HEK293 (cell line): Measurements from ENCODE around the gene CLPSL1.

Source experiments
- IKZF3 ChIP-seq: fragments of 450-650 bp; IDR thresholded peaks from 2 replicates; pipeline ENCODE4 v1.5.0; 2018; ENCODE audit warnings: missing biosample characterization, mild to moderate bottlenecking, missing genetic modification characterization, moderate library complexity
- KLF8 ChIP-seq: fragments of 450-650 bp; formaldehyde crosslinking; IDR thresholded peaks from 2 replicates; pipeline ENCODE4 v1.5.1; 2016; ENCODE audit warnings: missing biosample characterization, missing genetic modification characterization
- PRDM1 ChIP-seq: fragments of 450-650 bp; formaldehyde crosslinking; IDR thresholded peaks from 2 replicates; pipeline ENCODE4; 2016; ENCODE audit warnings: missing biosample characterization, missing genetic modification characterization
- SP2 ChIP-seq: fragments of 450-650 bp; formaldehyde crosslinking; IDR thresholded peaks from 2 replicates; pipeline ENCODE4 v1.5.1; 2016; ENCODE audit warnings: missing biosample characterization, missing genetic modification characterization
- ZBTB17 ChIP-seq: fragments of 450-650 bp; formaldehyde crosslinking; IDR thresholded peaks from 2 replicates; pipeline ENCODE4 v1.5.1; 2016; ENCODE audit warnings: missing biosample characterization, missing genetic modification characterization
- ZBTB20 ChIP-seq: fragments of 450-650 bp; formaldehyde crosslinking; IDR thresholded peaks from 2 replicates; pipeline ENCODE4 v1.5.1; 2016; ENCODE audit warnings: missing biosample characterization, missing genetic modification characterization
- ZFP3 ChIP-seq: fragments of 450-650 bp; formaldehyde crosslinking; IDR thresholded peaks from 2 replicates; pipeline ENCODE4 v1.5.1; 2016; ENCODE audit warnings: low read depth, missing biosample characterization, missing genetic modification characterization
- ZIC2 ChIP-seq: fragments of 450-650 bp; formaldehyde crosslinking; IDR thresholded peaks from 2 replicates; pipeline ENCODE4 v1.5.1; 2016; ENCODE audit warnings: missing biosample characterization, missing genetic modification characterization
- ZNF112 ChIP-seq: fragments of 450-650 bp; formaldehyde crosslinking; IDR thresholded peaks from 2 replicates; pipeline ENCODE4 v1.5.0; 2017; ENCODE audit warnings: missing biosample characterization, missing genetic modification characterization
- ZNF133 ChIP-seq: fragments of 450-650 bp; formaldehyde crosslinking; IDR thresholded peaks from 2 replicates; pipeline ENCODE4 v1.5.1; 2016; ENCODE audit warnings: missing biosample characterization, missing genetic modification characterization
- ZNF175 ChIP-seq: fragments of 450-650 bp; formaldehyde crosslinking; IDR thresholded peaks from 2 replicates; pipeline ENCODE4 v1.5.1; 2016; ENCODE audit warnings: missing biosample characterization, missing genetic modification characterization
- ZNF37A ChIP-seq: fragments of 450-650 bp; IDR thresholded peaks from 2 replicates; pipeline ENCODE4 v1.5.1; 2018; ENCODE audit warnings: missing biosample characterization, missing genetic modification characterization
- ZNF48 ChIP-seq: fragments of 450-650 bp; formaldehyde crosslinking; IDR thresholded peaks from 2 replicates; pipeline ENCODE4 v1.5.1; 2016; ENCODE audit warnings: missing biosample characterization, missing genetic modification characterization
- ZNF544 ChIP-seq: fragments of 450-650 bp; formaldehyde crosslinking; IDR thresholded peaks from 2 replicates; pipeline ENCODE4 v1.5.0; 2017; ENCODE audit warnings: missing biosample characterization, missing genetic modification characterization
- ZNF555 ChIP-seq: fragments of 450-650 bp; formaldehyde crosslinking; conservative IDR thresholded peaks from 2 replicates; pipeline ENCODE4 v1.5.1; 2017; ENCODE audit warnings: missing biosample characterization, mild to moderate bottlenecking, missing genetic modification characterization, inconsistent platforms
- ZNF561 ChIP-seq: fragments of 450-650 bp; IDR thresholded peaks from 2 replicates; pipeline ENCODE4 v1.5.1; 2018; ENCODE audit warnings: missing biosample characterization, missing genetic modification characterization, borderline replicate concordance
- ZNF596 ChIP-seq: fragments of 450-650 bp; IDR thresholded peaks from 2 replicates; pipeline ENCODE4 v1.5.0; 2018; ENCODE audit warnings: missing biosample characterization, mild to moderate bottlenecking, missing genetic modification characterization, moderate library complexity
- ZNF626 ChIP-seq: fragments of 450-650 bp; sonication (Bioruptor Pico); formaldehyde crosslinking; IDR thresholded peaks from 2 replicates; pipeline ENCODE4 v1.5.1; 2018; ENCODE audit warnings: missing biosample characterization, missing genetic modification characterization, inconsistent platforms
- ZNF654 ChIP-seq: fragments of 450-650 bp; formaldehyde crosslinking; IDR thresholded peaks from 2 replicates; pipeline ENCODE4 v1.5.1; 2016; ENCODE audit warnings: low read depth, missing biosample characterization, missing genetic modification characterization
- ZNF660 ChIP-seq: fragments of 450-650 bp; IDR thresholded peaks from 2 replicates; pipeline ENCODE4 v1.5.1; 2018; ENCODE audit warnings: missing biosample characterization, mild to moderate bottlenecking, missing genetic modification characterization
- TF ChIP-seq, protein P1 (sequence below): fragments of 450-650 bp; formaldehyde crosslinking; IDR thresholded peaks from 2 replicates; pipeline ENCODE4 v1.5.1; 2016; ENCODE audit warnings: missing biosample characterization, missing genetic modification characterization
- TF ChIP-seq, protein P2 (sequence below): fragments of 450-650 bp; formaldehyde crosslinking; IDR thresholded peaks from 2 replicates; pipeline ENCODE4 v1.5.1; 2017; ENCODE audit warnings: missing biosample characterization, mild to moderate bottlenecking, missing genetic modification characterization, moderate library complexity
- TF ChIP-seq, protein P3 (sequence below): fragments of 450-650 bp; formaldehyde crosslinking; IDR thresholded peaks from 2 replicates; pipeline ENCODE4 v1.5.1; 2016; ENCODE audit warnings: missing biosample characterization, missing genetic modification characterization
- TF ChIP-seq, protein P4 (sequence below): fragments of 450-650 bp; formaldehyde crosslinking; optimal IDR thresholded peaks from 2 replicates; pipeline ENCODE3; 2016; ENCODE audit warnings: missing biosample characterization, mild to moderate bottlenecking, missing genetic modification characterization
- TF ChIP-seq, protein P5 (sequence below): fragments of 450-650 bp; formaldehyde crosslinking; IDR thresholded peaks from 2 replicates; pipeline ENCODE4 v1.5.1; 2016; ENCODE audit warnings: missing biosample characterization, missing genetic modification characterization
- TF ChIP-seq, protein P6 (sequence below): fragments of 450-650 bp; IDR thresholded peaks from 2 replicates; pipeline ENCODE4 v1.5.1; 2018; ENCODE audit warnings: missing biosample characterization, missing genetic modification characterization
- TF ChIP-seq, protein P7 (sequence below): fragments of 450-650 bp; formaldehyde crosslinking; IDR thresholded peaks from 2 replicates; pipeline ENCODE4 v1.5.1; 2017; ENCODE audit warnings: missing biosample characterization, missing genetic modification characterization
- TF ChIP-seq, protein P8 (sequence below): sonication (generic); formaldehyde crosslinking; IDR thresholded peaks from 2 replicates; pipeline ENCODE4 v1.8.1; 2022; ENCODE audit warnings: mild to moderate bottlenecking, moderate library complexity, missing genetic modification reagents

CLPSL1 gene

DNA sequence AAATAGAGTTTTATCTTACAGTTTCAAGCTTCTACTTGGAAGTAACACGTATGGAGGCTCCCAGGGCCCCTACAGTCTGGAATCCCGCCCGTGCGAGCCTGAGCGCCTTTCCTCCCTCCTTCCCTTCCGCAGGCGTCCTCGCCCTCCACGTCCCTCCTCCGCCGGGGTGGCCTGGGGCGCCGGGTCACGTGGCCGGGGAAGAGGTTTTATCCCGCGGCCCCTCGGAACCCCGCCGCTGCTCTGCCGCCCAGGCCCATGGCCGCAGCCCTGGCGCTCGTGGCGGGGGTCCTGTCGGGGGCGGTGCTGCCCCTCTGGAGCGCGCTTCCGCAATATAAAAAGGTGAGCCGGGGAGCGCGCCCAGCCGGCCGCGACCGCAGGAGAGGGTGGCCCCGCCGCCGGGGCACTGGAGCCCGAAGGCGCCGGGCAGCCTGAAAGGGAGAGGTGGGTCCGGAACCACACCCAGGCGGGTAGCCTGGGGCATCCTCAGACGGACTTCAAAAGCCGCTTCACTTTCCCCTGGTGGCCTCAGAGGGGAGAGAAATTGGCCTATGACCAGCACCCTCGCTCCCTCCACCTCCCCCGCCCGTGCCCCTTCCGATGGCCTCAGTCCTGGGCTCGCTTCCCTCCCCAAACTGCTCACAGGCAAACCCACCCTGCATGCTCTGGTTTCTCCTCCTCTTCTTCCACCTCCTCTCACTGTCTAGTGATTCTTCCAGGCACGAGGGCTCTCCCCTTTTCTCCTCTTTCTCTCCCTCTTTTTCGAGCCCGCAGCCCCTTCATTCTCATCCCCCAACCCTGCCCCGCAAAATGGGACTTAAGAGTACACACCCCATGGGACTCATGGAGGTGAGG is 4.2 kb upstream of the CLPSL1 start, which contains the start of gene CLPSL2 (continued):
- TF ChIP-seq ZNF654 = no peak
- no peak for TF ChIP-seq ZFP3 (tag by site-specific recombination)
- TF ChIP-seq, protein P1, sequence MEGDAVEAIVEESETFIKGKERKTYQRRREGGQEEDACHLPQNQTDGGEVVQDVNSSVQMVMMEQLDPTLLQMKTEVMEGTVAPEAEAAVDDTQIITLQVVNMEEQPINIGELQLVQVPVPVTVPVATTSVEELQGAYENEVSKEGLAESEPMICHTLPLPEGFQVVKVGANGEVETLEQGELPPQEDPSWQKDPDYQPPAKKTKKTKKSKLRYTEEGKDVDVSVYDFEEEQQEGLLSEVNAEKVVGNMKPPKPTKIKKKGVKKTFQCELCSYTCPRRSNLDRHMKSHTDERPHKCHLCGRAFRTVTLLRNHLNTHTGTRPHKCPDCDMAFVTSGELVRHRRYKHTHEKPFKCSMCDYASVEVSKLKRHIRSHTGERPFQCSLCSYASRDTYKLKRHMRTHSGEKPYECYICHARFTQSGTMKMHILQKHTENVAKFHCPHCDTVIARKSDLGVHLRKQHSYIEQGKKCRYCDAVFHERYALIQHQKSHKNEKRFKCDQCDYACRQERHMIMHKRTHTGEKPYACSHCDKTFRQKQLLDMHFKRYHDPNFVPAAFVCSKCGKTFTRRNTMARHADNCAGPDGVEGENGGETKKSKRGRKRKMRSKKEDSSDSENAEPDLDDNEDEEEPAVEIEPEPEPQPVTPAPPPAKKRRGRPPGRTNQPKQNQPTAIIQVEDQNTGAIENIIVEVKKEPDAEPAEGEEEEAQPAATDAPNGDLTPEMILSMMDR (tag by site-specific recombination) = 0 out of 2 replicates have a peak, but pooled peaks have one; percentile 29
- TF ChIP-seq ZNF544 (tag by site-specific recombination) = no peak
- TF ChIP-seq ZNF48 = no peak
- no peak for TF ChIP-seq ZNF596 (tag by site-specific recombination)
- TF ChIP-seq, protein P2, sequence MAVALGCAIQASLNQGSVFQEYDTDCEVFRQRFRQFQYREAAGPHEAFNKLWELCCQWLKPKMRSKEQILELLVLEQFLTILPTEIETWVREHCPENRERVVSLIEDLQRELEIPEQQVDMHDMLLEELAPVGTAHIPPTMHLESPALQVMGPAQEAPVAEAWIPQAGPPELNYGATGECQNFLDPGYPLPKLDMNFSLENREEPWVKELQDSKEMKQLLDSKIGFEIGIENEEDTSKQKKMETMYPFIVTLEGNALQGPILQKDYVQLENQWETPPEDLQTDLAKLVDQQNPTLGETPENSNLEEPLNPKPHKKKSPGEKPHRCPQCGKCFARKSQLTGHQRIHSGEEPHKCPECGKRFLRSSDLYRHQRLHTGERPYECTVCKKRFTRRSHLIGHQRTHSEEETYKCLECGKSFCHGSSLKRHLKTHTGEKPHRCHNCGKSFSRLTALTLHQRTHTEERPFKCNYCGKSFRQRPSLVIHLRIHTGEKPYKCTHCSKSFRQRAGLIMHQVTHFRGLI = peak; percentile 88
- no peak for TF ChIP-seq ZNF555 (tag by site-specific recombination)
- peak; percentile 76 for TF ChIP-seq PRDM1 (tag by site-specific recombination)
- TF ChIP-seq KLF8 (tag by site-specific recombination) = no peak
- TF ChIP-seq ZNF626 = no peak
- TF ChIP-seq ZNF133 = no peak
- TF ChIP-seq SP2 = peak; percentile 47
- no peak for TF ChIP-seq ZNF37A (tag by site-specific recombination)
- TF ChIP-seq IKZF3 (tag by site-specific recombination) = peak; percentile 63; the same call in 1 of the 2 replicates
- no peak for TF ChIP-seq ZBTB17 (tag by site-specific recombination)
- TF ChIP-seq, protein P3, sequence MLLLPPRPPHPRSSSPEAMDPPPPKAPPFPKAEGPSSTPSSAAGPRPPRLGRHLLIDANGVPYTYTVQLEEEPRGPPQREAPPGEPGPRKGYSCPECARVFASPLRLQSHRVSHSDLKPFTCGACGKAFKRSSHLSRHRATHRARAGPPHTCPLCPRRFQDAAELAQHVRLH = no peak
- TF ChIP-seq, protein P4, sequence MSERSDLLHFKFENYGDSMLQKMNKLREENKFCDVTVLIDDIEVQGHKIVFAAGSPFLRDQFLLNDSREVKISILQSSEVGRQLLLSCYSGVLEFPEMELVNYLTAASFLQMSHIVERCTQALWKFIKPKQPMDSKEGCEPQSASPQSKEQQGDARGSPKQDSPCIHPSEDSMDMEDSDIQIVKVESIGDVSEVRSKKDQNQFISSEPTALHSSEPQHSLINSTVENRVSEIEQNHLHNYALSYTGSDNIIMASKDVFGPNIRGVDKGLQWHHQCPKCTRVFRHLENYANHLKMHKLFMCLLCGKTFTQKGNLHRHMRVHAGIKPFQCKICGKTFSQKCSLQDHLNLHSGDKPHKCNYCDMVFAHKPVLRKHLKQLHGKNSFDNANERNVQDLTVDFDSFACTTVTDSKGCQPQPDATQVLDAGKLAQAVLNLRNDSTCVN (tag by site-specific recombination) = peak; percentile 86
- TF ChIP-seq ZBTB20 (tag by site-specific recombination) = peak; percentile 86
- TF ChIP-seq ZNF175 (tag by site-specific recombination) = no peak
- TF ChIP-seq, protein P5, sequence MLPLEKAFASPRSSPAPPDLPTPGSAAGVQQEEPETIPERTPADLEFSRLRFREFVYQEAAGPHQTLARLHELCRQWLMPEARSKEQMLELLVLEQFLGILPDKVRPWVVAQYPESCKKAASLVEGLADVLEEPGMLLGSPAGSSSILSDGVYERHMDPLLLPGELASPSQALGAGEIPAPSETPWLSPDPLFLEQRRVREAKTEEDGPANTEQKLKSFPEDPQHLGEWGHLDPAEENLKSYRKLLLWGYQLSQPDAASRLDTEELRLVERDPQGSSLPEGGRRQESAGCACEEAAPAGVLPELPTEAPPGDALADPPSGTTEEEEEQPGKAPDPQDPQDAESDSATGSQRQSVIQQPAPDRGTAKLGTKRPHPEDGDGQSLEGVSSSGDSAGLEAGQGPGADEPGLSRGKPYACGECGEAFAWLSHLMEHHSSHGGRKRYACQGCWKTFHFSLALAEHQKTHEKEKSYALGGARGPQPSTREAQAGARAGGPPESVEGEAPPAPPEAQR (tag by site-specific recombination) = no peak
- TF ChIP-seq ZNF112 (tag by site-specific recombination) = no peak
- TF ChIP-seq, protein P6, sequence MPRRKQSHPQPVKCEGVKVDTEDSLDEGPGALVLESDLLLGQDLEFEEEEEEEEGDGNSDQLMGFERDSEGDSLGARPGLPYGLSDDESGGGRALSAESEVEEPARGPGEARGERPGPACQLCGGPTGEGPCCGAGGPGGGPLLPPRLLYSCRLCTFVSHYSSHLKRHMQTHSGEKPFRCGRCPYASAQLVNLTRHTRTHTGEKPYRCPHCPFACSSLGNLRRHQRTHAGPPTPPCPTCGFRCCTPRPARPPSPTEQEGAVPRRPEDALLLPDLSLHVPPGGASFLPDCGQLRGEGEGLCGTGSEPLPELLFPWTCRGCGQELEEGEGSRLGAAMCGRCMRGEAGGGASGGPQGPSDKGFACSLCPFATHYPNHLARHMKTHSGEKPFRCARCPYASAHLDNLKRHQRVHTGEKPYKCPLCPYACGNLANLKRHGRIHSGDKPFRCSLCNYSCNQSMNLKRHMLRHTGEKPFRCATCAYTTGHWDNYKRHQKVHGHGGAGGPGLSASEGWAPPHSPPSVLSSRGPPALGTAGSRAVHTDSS = no peak
- TF ChIP-seq, protein P7, sequence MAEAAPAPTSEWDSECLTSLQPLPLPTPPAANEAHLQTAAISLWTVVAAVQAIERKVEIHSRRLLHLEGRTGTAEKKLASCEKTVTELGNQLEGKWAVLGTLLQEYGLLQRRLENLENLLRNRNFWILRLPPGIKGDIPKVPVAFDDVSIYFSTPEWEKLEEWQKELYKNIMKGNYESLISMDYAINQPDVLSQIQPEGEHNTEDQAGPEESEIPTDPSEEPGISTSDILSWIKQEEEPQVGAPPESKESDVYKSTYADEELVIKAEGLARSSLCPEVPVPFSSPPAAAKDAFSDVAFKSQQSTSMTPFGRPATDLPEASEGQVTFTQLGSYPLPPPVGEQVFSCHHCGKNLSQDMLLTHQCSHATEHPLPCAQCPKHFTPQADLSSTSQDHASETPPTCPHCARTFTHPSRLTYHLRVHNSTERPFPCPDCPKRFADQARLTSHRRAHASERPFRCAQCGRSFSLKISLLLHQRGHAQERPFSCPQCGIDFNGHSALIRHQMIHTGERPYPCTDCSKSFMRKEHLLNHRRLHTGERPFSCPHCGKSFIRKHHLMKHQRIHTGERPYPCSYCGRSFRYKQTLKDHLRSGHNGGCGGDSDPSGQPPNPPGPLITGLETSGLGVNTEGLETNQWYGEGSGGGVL (tag by site-specific recombination) = peak; percentile 83
- peak; percentile 89 for TF ChIP-seq ZIC2
- peak; percentile 90; the same call in 1 of the 2 replicates for TF ChIP-seq ZNF561
- 0 out of 2 replicates have a peak, but pooled peaks have one; percentile 15 for TF ChIP-seq ZNF660 (tag by site-specific recombination)
- TF ChIP-seq, protein P8, sequence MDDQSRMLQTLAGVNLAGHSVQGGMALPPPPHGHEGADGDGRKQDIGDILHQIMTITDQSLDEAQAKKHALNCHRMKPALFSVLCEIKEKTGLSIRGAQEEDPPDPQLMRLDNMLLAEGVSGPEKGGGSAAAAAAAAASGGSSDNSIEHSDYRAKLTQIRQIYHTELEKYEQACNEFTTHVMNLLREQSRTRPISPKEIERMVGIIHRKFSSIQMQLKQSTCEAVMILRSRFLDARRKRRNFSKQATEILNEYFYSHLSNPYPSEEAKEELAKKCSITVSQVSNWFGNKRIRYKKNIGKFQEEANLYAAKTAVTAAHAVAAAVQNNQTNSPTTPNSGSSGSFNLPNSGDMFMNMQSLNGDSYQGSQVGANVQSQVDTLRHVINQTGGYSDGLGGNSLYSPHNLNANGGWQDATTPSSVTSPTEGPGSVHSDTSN (CRISPR knock-in tag) = no peak
